GM20431 (cell line): ENCODE measurements around the gene CCDC14.
"Not testable (repeated sequence)": the region's sequence is repeated elsewhere in the genome, so short reads cannot be mapped to it uniquely, and the experiment has no call there.

Experiments
- in situ Hi-C: fragments of 300-500 bp; cut with MseI, MboI; formaldehyde crosslinking; loops from one replicate; pipeline ENCODE4 v1.15.0; 2020; ENCODE audit warnings: low sequenced_read_pairs; ENCODE audit not compliant: unreplicated experiment

Gene CCDC14

GRCh38 chr3:123960781-123961507, at the start of gene CCDC14:
TSS of gene CCDC14 (minus strand) at chr3:123961229. CDS start at chr3:123961173, 56 bp downstream.
- in situ Hi-C loops = no loop called here

GRCh38 chr3:124008321-124008720, 47.3 kb upstream of the CCDC14 start:
- in situ Hi-C loops = not testable (repeated sequence)

- in situ Hi-C loops = no loop called here
Measured at GRCh38 chr3:124007186-124007585, 46.2 kb upstream of the CCDC14 start.

- in situ Hi-C loops = not testable (repeated sequence)
Measured at GRCh38 chr3:124002405-124003079, 41.5 kb upstream of the CCDC14 start.

- in situ Hi-C loops = not testable (repeated sequence)
Measured at GRCh38 chr3:124001366-124001765, 40.3 kb upstream of the CCDC14 start.

- in situ Hi-C loops = no loop called here
Measured at GRCh38 chr3:123997543-123997942, 36.5 kb upstream of the CCDC14 start.

GRCh38 chr3:123993818-123994217, 32.8 kb upstream of the CCDC14 start:
- in situ Hi-C loops = no loop called here

- in situ Hi-C loops = not testable (repeated sequence)
Measured at GRCh38 chr3:123991730-123992588, 30.9 kb upstream of the CCDC14 start, which contains the start of gene ROPN1. TSS of gene ROPN1 (minus strand) at chr3:123992124. CDS start at chr3:123980481, 11,643 bp downstream.

- in situ Hi-C loops = no loop called here
Measured at GRCh38 chr3:123986427-123986826, 25.4 kb upstream of the CCDC14 start.

- in situ Hi-C loops = no loop called here
Measured at GRCh38 chr3:123984957-123985356, 23.9 kb upstream of the CCDC14 start.

GRCh38 chr3:123984350-123984749, 23.3 kb upstream of the CCDC14 start:
- in situ Hi-C loops = no loop called here

- in situ Hi-C loops = not testable (repeated sequence)
Measured at GRCh38 chr3:123981317-123981716, 20.3 kb upstream of the CCDC14 start.

GRCh38 chr3:123980539-123980938, 19.5 kb upstream of the CCDC14 start:
- in situ Hi-C loops = no loop called here

- in situ Hi-C loops = not testable (repeated sequence)
Measured at GRCh38 chr3:123979525-123980501, 18.8 kb upstream of the CCDC14 start.

- in situ Hi-C loops = not testable (repeated sequence)
Measured at GRCh38 chr3:123976904-123977303, 15.9 kb upstream of the CCDC14 start.

GRCh38 chr3:123976181-123976898, 15.3 kb upstream of the CCDC14 start:
- in situ Hi-C loops = not testable (repeated sequence)

GRCh38 chr3:123975030-123975429, 14.0 kb upstream of the CCDC14 start:
- in situ Hi-C loops = not testable (repeated sequence)

GRCh38 chr3:123971406-123971805, 10.4 kb upstream of the CCDC14 start:
- in situ Hi-C loops = no loop called here

GRCh38 chr3:123967260-123967659, 6.2 kb upstream of the CCDC14 start:
- in situ Hi-C loops = not testable (repeated sequence)
